SH-SY5Y (cell line): Measurements from ENCODE around the gene SMCO1.

Source experiments
- GATA2 ChIP-seq: IDR thresholded peaks from 2 replicates; pipeline ENCODE4 v1.6.1; 2011; ENCODE audit warnings: mild to moderate bottlenecking, low read depth, low read length
- GATA3 ChIP-seq: IDR thresholded peaks from 2 replicates; pipeline ENCODE4 v1.6.1; 2011; ENCODE audit warnings: low read depth, mild to moderate bottlenecking, low read length, moderate library complexity

- TF ChIP-seq GATA2: no peak
- TF ChIP-seq GATA3: no peak
Measured at GRCh38 chr3:196489747-196490146, 25.4 kb downstream of the SMCO1 start.
